HPDE6-E6E7 (cell line): ENCODE results near the gene BTG4.

ENCODE experiments used
- DNase-seq: peaks from one replicate; pipeline ENCODE4 v3.0.0; 2011; ENCODE audit warnings: missing footprints; ENCODE audit errors: extremely low spot score

The BTG4 gene

GRCh38 chr11:111490496-111490895 is 21.7 kb downstream of the BTG4 start:
- DNase-seq: no peak

GRCh38 chr11:111483431-111483830 is 28.8 kb downstream of the BTG4 start:
- DNase-seq: no peak

GRCh38 chr11:111479666-111480065 is 32.5 kb downstream of the BTG4 start:
- no peak for DNase-seq

- DNase-seq: no peak
Observed at GRCh38 chr11:111477898-111478297, 34.3 kb downstream of the BTG4 start.

- no peak for DNase-seq
Observed at GRCh38 chr11:111476956-111477355, 35.2 kb downstream of the BTG4 start.

- no peak for DNase-seq
Observed at GRCh38 chr11:111476366-111476765, 35.8 kb downstream of the BTG4 start.

- no peak for DNase-seq
Observed at GRCh38 chr11:111474432-111474831, 37.8 kb downstream of the BTG4 start.

- DNase-seq: no peak
Observed at GRCh38 chr11:111472228-111472627, 40.0 kb downstream of the BTG4 start.

GRCh38 chr11:111469200-111469599 is 43.0 kb downstream of the BTG4 start:
- no peak for DNase-seq

- no peak for DNase-seq
Observed at GRCh38 chr11:111466615-111467014, 45.6 kb downstream of the BTG4 start.

- DNase-seq: no peak
Observed at GRCh38 chr11:111465400-111465799, 46.8 kb downstream of the BTG4 start.

GRCh38 chr11:111463276-111463675 is 48.9 kb downstream of the BTG4 start:
- DNase-seq: no peak

GRCh38 chr11:111462329-111462728 is 49.9 kb downstream of the BTG4 start:
- no peak for DNase-seq

- DNase-seq: no peak
Observed at GRCh38 chr11:111461460-111462235, 50.5 kb downstream of the BTG4 start.

GRCh38 chr11:111460856-111461255 is 51.3 kb downstream of the BTG4 start:
- no peak for DNase-seq

GRCh38 chr11:111460340-111460739 is 51.8 kb downstream of the BTG4 start:
- DNase-seq: no peak

GRCh38 chr11:111459506-111460270 is 52.5 kb downstream of the BTG4 start:
- no peak for DNase-seq

GRCh38 chr11:111457731-111458368 is 54.3 kb downstream of the BTG4 start:
- no peak for DNase-seq

GRCh38 chr11:111456859-111457730 is 55.1 kb downstream of the BTG4 start:
- DNase-seq: no peak

GRCh38 chr11:111456086-111456858 is 55.9 kb downstream of the BTG4 start:
- no peak for DNase-seq
